ENCODE results near the gene TPGS1.

TPGS1 gene

DNA sequence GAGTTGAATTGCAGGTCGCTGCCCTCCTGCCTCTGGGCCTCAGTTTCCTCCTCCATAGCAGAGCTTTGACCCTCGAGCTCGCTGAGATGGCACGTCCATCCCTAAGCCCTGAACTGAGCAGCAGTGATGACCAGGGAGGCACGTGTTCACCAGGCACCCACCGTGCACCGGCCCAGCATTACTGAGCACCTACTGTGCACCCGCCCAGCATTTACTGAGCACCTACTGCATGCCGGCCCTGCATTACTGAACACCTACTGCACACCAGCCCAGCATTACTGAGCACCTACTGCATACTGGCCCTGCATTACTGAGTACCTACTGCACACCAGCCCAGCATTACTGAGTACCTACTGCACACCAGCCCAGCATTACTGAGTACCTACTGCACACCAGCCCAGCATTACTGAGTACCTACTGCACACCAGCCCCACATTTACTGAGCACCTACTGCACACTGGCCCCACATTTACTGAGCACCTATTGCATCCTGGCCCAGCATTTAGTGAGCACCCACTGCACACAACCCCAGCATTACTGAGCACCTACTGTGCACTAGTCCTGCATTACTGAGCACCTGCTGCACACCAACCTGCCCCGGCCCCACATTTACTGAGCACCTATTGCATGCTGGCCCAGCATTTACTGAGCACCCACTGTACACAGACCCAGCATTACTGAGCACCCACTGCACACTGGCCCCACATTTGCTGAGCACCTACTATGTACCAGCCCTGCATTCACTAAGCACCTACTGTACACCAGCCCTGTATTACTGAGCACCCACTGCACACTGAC lies 6.3 kb downstream of the TPGS1 start:
- in situ Hi-C loops (cut with HindIII; ENCODE audit: low sequenced_read_pairs) = no loop called here

DNA sequence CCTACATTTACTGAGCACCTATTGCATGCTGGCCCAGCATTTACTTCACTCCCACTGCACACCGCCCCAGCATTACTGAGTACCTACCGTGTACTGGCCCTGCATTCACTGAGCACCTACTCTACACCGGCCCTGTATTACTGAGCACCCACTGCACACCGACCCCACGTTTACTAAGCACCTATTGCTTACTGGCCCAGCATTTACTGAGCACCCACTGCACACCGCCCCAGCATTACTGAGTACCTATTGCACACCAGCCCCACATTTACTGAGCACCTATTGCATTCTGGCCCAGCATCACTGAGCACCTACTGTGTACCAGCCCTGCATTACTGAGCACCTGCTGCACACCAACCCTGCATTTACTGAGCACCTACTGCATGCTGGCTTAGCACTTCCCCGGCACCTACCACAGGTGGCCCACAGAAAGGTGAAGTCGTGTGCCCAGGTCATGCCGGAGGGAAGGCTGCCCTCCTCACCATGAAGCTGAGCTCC lies 6.9 kb downstream of the TPGS1 start:
- in situ Hi-C loops (cut with HindIII; ENCODE audit: low sequenced_read_pairs) = no loop called here

DNA sequence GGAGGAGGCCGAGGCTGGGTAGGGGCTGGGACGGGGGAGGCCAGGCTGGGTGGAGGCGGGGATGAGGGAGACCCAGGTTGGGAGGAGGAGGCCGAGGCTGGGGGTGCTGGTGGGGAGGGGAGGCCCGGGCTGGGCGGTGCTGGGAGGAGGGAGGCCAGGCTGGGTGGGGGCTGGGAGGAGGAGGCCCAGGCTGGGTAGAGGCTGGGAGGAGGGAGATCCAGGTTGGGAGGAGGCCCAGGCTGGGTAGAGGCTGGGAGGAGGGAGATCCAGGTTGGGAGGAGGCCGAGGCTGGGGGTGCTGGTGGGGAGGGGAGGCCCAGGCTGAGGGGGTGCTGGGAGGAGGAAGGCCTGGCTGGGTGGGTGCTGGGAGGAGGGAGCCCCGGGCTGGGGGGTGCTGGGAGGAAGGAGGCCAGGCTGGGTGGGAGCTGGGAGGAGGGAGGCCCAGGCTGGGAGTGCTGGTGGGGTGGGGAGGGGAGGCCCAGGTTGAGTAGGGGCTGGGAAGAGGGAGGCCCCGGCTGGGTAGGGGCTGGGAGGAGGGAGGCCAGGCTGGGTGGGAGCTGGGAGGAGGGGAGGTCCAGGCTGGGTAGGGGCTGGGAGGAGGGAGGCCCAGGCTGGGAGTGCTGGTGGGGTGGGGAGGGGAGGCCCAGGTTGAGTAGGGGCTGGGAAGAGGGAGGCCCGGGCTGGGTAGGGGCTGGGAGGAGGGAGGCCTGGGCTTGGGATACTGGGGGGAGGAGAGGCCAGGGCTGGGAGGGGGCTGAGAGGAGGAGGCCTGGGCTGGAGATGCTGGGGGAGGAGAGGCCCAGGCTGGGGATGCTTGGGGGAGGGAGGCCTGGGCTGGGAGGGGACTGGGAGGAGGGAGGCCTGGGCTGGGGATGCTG lies 10.7 kb downstream of the TPGS1 start:
- in situ Hi-C loops (cut with HindIII; ENCODE audit: low sequenced_read_pairs) = no loop called here

DNA sequence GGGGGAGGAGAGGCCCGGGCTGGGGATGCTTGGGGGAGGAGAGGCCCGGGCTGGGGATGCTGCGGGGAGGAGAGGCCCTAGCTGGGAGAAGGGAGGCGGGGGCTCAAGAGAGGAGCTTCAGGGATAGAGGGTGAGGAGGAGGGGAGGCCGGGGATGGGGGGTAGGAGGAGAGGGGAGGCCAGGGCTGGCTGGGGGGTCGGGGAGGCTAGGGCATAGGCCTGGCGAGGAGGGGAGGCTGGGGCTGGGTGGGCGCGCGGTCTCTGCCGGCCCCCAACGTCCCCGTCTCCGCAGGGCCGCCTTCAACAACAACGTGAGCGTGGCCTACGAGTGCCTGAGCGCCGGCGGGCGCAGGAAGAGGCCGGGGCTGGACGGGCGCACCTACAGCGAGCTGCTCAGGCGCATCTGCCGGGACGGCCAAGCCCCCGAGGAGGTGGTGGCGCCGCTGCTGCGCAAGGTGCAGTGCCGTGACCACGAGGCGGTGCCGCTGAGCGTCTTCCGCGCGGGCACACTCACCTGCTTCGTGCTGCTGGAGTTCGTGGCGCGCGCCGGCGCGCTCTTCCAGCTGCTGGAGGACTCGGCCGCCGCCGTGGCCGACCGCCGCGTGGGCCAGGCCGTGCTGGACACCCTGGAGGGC lies 11.4 kb downstream of the TPGS1 start:
- in situ Hi-C loops (cut with HindIII; ENCODE audit: low sequenced_read_pairs) = no loop called here

DNA sequence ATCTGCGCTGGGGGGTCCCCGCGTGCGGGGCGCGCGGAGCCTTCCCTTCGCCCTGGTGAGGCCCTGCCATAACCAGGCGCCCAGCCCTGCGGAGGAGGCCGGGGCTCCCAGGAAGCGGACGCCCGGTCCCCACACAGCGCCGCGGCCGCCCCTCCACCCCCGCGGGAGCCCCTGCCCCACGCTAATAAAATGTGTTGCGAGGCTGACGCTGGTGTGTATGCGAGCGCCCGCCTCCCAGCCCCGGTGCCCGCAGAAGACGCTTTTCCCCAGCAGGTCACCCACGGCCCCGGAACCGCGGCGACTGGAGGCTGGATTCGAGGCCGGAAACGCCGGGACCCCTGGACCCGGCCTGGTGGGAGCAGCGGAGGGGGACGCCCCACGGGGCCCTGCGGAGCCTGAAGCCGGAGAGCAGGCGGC lies 12.2 kb downstream of the TPGS1 start:
- in situ Hi-C loops (cut with HindIII; ENCODE audit: low sequenced_read_pairs) = no loop called here

DNA sequence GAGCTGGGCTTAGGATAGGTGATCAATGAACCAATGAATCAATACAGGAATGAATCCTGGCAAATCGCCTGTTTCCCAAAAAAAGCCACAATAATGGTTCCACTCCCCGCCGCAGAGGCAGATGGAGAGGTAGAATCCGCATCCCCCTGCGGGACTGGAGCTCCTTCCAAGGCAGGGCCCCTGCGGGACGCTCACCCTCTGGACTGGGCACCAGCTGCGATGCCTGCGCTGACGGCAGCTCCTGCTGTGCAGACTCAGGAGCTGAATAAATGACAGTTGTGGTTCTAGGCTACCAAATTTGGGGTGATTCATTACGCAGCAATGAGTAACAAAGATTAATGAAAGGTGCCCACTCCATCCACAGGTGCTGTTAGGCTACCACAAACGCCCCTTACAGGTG lies 15.4 kb downstream of the TPGS1 start:
- in situ Hi-C loops (cut with HindIII; ENCODE audit: low sequenced_read_pairs) = loop anchor here (5.0 kb wide), 1 partner anchor 100 kb away; no protein-coding TSS in a partner anchor

DNA sequence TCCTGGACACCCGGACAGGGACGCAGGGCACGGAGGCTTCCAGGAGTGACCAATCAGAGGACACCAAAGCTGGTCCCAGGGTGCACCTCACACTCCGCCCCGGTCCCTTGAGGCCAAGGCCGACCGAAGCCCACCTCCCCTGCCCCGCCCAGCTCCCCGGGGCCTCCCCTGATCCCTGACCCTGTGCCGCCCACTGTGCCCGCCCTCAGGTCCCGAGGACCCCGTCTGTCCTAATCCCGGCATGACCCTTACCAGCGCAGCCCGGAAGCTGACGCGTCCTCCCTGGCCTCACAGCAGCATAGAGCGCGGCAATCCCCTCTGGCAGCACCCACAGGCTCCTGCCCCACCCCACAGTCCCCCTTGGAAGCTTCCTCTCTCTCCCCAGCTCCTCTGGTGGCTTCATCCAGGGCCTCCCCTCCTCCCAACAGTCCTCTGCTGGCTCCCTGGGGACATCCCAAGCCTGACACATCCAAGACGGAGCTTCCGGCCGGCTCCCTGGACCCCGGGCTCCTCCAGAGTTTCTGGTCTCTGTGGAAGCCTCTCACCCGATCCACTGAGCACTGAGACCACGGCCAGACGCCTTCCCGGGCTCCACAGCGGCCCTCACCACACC lies 16.9 kb downstream of the TPGS1 start:
- in situ Hi-C loops (cut with HindIII; ENCODE audit: low sequenced_read_pairs) = loop anchor here (5.0 kb wide), 1 partner anchor 98 kb away; no protein-coding TSS in a partner anchor

DNA sequence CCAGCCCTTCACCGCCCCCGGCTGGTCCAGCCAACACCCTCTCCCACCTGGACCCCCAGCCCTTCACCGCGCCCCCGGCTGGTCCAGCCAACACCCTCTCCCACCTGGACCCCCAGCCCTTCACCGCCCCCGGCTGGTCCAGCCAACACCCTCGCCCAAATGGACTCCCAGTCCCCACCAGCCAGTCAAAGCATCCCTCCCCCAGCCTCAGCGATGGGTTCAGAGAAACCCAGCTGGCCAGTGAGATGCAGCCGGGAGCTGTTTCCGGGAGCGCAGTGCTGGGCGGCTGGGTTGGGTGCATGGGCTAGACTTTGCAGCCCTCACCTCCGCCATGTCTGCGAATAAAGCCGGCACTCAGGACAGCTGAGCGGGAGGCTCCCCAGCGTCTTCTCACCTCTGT lies 17.7 kb downstream of the TPGS1 start:
- in situ Hi-C loops (cut with HindIII; ENCODE audit: low sequenced_read_pairs) = no loop called here

DNA sequence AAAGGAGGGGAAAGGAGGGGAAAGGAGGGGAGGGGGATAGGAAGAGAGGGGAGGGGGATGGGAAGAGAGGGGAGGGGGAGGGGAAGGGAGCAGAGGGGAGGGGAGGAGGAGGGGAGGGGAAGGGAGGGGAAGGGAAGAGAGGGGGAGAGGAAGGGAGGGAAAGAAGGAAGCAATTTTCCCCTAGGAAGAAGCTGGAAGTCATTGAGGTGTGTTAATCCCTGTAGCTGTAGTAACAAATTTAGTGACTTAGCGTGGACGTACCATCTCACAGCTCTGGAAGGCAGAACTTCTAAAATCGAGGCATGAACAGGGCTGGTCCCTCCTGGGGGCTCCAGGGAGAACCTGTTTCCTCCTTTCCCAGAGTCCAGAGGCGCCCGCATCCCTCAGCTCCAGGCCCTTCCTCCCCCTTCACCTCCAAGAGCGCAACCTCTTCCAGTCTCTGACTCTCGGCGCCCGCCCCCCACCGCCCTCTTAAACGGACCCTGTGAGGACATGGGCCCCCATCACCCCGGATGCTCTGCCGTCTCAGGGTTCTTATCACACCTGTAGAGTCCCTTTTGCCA lies 18.6 kb downstream of the TPGS1 start:
- in situ Hi-C loops (cut with HindIII; ENCODE audit: low sequenced_read_pairs) = no loop called here

DNA sequence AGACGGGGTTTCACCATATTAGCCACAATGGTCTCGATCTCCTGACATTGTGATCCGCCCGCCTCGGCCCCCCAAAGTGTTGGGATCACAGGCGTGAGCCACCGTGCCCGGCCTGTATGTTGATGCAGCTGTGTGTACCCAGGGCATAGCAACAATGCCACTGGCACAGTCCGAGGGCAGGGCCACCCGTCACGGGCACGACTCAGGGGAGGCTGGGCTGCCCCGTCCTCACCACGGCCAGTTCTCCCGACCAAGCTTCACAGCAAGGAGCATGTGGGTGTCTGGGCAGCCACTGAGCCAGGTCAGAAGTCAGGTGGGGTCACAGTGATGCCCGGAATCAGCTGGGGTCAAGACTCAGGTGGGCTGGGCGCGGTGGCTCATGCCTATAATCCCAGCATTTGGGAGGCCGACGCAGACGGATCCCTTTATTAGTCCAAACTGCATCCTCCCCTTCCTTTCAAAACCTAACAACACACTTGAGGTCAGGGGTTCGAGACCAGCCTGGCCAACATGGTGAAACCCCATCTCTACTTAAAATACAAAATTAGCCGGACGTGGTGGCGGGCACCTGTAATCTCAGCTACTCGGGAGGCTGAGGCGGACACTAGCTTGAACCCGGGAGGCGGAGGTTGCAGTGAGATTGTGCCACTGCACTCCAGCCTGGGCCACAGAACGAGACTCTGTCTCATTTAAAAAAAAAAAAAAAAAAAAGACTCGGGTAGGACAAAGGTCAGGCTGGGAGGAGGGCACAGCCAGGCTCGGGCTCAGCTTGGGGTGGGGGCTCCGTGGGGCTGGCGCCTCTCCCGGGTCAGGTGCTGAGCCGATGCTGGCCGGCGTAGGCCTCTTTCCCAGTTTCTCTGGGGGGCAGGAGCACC lies 23.1 kb downstream of the TPGS1 start:
- in situ Hi-C loops (cut with HindIII; ENCODE audit: low sequenced_read_pairs) = no loop called here

DNA sequence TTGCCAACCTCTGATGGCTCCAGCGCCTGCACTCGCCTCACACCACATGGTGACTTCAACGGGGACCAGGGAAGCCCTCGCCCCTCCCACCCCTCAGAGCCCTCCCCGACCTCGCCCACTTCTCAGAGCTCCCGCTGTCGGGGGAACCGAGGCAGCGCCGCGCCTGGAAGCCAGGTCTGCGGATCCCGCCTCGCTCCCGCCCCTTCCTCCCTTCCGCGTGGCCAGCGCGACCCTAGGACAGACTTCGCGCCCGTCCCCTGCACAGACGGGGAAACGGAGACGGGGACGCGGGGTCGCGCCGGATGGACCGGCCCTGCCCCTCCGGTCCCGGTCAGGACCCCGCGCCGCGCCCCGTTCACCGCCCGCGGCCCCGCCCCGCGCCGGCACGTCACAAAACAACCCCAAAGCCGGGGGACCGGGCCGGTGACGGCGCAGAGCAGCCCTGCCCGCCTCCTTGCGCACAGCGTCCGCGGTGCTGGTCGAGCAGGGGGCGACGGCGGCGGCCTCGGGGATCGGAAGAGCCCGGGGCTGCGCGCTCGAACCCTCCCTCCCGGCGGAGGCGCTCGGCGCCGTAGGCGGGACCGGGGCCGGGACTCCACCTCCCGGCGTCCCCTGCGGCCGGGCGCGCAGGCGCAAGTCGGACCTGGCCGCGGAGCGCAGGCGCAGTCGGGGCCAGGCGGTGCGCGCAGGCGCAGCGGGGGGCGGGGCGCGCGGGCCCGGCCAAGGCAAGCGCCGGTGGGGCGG lies 23.9 kb downstream of the TPGS1 start:
- in situ Hi-C loops (cut with HindIII; ENCODE audit: low sequenced_read_pairs) = no loop called here

DNA sequence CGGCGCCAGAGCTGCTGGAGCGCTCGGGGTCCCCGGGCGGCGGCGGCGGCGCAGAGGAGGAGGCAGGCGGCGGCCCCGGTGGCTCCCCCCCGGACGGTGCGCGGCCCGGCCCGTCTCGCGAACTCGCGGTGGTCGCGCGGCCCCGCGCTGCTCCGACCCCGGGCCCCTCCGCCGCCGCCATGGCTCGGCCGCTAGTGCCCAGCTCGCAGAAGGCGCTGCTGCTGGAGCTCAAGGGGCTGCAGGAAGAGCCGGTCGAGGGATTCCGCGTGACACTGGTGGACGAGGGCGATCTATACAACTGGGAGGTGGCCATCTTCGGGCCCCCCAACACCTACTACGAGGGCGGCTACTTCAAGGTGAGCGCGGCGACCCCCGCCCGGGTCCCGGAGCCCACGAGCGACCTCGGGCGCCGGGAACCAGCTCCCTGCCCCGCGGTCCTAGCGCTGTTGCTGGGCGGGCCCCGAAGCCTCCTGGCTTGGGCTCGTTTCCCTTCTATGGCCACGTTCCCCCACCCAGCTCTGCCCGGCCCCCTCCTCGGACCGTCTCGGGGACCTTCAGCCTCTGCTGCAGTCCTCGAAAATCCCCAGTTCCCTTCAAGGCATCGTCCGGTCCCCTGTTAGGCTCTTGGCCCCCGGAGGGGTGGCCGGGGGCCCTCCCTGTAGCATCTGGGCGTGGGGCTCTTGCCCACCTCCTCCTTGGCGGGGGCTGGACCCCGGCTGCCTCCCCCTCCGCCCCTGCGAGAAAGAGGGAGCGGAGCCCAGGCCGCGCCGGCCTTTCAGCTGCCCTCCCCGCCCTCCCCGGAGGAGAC lies 24.7 kb downstream of the TPGS1 start, which contains the start of gene CDC34:
Gene CDC34 (plus strand): TSS at position 8 of the 808 bp plus-strand sequence. CDS start 172 bp downstream, at position 180.
- in situ Hi-C loops (cut with HindIII; ENCODE audit: low sequenced_read_pairs) = no loop called here

DNA sequence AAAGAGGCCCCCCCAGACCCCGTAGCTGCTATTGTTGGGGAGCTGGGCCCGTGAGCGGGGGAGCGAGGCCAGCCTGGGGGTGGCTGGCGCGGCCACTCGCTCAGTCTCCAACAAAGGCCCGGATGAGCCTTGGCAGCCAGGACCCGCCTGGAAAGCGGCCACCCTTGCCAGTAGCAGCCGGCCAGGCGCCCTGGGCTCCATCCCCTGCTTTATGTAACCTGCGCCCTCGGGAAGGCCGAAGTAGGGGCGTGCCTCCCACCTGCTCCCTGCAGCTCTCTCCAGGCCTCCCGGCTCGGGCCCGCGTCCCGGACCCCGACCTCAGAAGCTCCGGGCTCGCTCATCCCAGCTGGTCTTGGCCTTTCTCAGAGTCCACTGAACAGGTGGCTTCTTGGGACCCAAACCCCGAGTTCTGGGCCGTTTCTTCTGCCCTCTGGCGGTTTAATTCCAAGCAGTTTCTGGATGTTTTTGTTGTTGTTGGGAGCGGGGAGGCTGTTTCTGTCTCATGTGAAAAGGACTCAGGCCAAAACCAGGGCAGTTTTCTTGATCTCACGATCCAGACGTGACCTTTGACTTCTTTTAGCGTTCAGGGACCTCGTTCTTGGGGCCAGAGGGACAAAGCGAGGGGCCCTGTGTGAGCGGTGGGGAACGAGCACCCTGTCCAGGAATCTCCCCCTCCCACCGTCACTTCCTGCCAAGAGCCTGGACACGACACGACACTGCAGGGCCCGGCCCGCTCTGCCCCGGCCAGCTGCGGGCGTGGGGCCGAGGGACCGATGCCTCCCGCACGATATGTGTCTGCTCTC lies 25.5 kb downstream of the TPGS1 start:
- in situ Hi-C loops (cut with HindIII; ENCODE audit: low sequenced_read_pairs) = no loop called here

DNA sequence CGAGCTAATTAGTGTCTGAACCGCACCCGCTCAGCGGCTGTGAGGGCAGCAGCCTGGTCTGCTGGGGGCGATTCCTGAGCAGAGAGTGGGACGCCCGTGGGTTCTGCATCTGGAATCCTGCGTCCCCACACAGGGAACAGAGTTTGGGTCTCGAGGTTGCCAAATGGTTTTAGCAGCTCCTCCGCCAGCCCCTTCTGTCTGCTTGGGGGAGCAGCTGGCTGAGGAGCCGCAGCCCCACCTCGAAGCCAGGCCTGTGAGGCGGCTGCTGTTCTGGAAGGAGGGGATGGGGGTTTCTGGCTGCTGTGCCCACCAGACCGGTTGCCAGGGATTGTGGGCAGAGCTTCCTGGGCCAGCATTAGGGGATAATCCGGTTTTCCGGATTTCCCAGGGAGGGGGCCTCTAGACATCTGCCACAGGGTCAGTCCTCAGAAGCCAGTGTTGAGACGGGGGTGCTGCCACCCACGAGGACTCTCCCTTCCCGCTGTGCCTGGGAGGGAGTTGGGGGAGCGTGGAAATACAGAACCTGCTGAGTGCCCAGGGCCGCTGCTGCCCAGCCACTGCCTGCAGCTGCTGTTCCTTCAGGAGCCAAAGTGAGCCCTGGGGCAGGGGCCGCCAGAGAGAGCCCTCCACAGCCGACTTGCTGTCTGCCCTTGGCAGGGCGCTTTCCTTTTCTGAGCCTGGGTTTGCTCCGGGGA lies 26.2 kb downstream of the TPGS1 start:
- in situ Hi-C loops (cut with HindIII; ENCODE audit: low sequenced_read_pairs) = no loop called here

DNA sequence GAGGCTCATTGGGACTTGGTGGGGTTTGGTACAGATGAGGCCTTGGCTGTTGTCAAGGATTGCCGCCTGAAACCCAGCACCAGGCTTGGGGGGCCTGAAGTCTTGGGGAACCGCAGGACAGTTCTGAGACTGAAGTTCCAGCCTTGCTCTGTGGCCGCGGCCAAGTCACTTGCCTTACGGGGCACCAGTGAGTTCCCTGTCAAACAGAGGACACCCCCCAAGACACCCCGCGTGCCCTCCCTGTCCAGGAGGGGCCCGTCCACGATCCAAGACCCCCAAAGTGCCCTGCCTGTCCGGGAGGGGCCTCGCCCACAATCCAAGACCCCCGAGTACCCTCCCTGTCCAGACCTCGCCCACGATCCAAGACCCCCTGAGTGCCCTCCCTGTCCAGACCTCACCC lies 26.8 kb downstream of the TPGS1 start:
- in situ Hi-C loops (cut with HindIII; ENCODE audit: low sequenced_read_pairs) = no loop called here

DNA sequence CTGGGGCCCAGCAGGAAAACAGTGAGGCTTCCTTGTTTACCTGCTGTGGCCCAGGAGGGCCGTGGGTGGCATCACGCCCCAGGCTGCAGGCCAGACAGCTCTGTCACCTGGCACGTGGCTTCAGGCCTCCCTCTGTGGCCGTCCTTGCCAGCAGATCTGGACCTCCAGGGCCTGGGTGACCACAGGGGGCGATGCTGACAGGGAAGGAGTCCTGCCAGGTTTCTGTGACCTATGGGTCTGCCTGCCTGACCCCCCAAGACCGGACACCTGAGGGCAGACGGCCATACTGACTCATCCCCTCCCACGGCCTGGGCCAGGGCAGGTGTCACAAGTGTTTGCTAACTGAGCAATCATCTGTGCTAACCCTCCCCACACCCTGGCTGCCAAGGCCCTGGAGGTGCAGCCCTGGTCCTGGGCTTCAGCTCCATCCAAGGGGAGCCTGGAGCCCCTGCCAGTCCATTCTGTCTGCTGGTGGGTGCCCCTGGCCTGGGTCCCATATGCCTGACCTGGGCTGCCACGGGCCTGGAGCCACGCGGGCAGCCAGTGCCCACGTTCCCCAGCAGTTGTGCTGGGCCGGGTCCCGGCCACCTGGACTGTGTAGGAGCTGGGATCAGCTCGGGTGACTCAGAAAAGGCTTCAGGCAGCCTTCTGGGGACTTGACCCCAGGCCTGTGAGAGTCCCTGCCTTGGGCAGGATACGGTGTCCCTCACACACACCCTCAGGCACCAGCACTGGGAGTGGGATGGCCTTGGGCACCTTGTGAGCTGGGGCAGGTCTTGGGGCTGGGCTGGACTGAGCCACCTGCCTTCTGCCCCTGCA lies 27.9 kb downstream of the TPGS1 start:
- in situ Hi-C loops (cut with HindIII; ENCODE audit: low sequenced_read_pairs) = no loop called here

All from endothelial cell of hepatic sinusoid (primary cell).